Measurements from ENCODE around the gene NOX3.

Gene NOX3

DNA sequence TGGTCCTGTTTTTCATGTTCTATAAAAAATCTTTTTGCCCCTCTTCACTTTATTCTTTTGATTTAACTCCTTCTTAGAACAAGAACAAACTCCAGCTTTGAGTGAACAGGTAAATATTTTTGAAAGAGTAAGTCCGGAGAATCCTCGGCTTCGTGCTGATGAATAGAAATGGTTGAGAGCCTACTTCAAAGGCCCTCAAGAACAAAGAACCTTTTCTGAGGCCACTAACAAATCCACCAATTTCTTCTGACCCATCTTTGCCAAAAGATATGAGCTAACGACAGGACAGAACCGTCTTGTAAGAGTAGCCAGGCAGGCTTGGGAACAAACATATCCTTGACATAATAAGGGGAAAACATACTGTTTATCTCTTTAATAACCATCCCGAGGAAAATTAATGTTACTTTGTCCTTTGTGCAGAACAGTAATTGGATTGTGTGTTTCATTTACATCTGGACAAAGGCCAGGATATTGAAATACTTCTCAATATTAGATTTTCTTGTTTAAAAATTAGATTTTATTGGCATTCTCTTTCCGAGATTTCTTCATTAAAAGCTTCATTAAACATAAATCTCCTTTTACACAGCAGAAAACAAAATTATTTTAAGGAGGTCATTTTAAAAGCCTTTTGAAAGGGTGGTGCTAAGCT is 52.9 kb downstream of the NOX3 start:
- in situ Hi-C loops (cut with MboI; ENCODE audit: low sequenced_read_pairs): no loop called here

DNA sequence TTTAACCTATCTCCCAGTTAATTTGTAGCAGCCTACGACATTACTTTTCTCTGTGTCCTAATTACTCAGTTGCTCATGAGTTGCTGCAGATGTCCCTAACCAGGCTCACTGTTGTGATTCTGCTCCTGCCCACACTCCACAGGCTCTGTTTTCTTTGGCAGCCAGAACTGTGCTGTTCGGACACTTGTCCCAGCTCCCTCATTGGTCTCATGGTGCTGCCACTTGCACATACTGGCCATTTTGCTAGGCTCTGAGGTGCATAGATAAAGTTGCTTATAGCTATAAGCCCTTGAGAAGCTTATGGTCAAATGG is 55.0 kb downstream of the NOX3 start:
- in situ Hi-C loops (cut with MboI; ENCODE audit: low sequenced_read_pairs): no loop called here

DNA sequence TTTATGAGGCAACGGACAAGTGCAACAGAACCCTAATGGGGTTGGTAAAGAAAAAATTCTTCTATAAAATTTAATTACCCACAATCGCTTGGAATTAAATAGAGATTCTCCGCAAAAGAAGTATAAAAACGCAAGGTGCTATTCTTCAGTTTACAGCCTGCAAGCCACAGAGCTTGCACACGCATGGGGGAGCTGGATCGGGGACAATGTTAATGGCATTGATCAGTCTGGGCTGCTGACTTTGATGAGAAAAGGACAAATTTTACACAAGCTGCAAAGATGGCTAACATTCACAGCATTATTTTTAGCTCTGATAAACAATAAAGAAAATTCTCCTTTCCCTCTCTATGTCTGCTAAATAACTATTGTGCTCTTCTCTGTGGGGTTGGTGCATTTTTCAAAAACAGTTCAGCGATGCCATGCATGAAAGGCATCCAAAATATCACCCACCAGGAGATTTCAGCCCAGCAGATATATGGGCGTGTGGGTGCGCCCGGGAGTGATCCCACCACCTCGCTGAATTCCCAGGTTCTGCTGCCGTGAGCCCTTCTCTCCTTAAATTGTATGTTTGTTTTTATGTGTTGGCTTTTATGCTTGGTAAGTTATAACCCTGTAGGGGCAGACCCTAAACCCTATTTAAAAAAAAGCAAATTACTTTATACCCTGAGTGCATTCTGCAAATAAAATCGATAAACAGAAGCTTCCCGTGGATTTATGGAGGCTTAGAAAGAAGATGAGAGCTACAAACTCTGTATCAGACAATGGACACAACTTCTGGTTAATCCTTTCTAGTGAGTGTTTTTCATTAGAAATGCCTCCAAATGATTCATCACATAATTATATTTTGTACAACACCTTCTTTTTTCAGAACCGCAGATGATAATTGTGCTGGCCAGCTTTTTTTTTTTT is 55.6 kb downstream of the NOX3 start:
- in situ Hi-C loops (cut with MboI; ENCODE audit: low sequenced_read_pairs): no loop called here

DNA sequence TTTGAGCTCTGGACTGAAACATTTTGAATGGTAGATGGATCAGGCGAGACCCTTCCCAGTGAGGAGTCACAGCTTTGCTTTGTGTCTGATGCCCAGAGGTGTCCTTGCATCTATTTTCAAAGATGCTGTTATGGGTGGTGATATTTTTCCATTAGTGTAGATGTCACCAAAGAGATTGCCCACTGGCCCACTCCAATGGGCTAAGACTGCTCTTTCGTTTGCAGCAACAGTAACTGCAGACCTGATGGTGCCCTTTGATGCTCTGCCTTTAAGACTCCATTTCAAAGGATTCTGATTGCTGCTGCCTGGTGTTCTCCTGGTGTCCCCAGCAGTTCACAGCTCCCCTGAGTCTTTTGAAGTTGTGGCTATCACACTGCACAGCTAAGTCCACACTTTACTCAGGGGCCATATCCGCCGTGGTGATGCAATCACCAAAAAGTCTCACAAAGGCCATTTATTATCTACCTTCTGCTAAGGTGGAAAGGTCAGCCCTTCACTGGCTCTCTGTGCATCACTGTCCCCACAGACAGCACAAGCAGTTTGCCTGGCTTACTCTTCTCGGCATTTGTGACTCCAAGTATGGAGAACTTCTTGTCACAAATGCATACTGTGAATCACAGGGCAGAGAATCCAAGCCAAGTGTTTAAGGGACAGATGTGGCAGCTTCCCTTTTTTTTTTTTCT is 56.4 kb downstream of the NOX3 start:
- in situ Hi-C loops (cut with MboI; ENCODE audit: low sequenced_read_pairs): no loop called here

DNA sequence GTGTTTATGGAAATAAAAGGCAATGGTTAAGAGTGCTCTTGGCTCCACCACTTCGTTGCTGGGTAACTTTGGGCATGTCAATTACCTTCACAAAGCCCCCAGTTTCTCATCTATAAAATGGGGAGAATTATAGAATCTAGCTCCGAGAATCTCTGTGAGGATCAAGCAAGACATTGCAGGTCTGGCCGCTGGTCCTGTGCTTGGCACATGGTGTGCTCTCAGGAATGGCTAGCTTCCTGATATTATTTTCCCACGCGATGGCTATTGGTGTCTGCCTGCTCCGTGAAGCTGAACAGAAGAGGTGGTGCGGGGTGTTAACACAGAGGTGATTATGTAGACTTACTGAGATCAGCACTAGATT is 57.0 kb downstream of the NOX3 start:
- in situ Hi-C loops (cut with MboI; ENCODE audit: low sequenced_read_pairs): no loop called here

DNA sequence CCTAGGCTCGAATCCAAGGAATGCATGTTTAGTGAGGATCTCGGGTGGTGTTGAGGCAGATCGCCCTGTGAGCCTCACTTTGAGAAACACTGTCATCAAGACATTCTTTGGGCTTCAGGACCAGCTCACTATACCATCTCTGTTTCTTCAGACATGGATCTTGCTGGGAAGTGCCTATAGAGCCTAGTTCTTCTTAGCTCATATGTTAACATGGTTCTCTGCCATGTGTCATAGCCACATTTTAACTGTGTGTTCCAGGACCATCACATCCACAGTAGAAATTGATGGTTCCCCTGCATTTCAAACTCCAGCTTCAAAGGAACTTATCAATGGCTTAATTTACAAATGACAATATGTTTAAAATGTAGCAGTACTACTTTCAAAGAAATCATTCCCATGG is 57.4 kb downstream of the NOX3 start:
- in situ Hi-C loops (cut with MboI; ENCODE audit: low sequenced_read_pairs): no loop called here

DNA sequence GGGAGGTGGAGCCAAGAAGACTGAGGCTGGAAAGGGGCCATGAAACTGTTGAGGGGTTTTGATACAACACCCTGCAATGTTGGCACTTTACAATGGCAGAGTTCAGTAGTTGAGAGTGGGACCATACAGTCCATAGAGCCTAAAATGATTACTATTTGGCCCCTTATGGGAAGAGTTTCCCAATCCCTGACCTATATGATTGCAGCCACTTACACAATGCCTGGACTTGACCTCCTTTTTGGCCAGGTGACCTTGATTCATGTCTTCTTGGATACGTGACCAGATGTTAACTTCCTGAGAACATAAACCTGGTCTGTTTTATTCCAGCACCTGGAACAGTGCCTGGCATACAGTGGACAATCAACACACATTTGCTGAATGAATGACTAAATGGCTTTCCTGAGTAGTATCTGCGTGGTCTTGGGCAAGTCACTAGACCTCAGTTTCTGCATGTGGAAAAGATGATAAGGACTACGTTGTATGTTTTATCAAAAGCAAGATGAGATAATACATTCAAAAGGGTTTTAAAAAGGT is 58.4 kb downstream of the NOX3 start:
- in situ Hi-C loops (cut with MboI; ENCODE audit: low sequenced_read_pairs): no loop called here

DNA sequence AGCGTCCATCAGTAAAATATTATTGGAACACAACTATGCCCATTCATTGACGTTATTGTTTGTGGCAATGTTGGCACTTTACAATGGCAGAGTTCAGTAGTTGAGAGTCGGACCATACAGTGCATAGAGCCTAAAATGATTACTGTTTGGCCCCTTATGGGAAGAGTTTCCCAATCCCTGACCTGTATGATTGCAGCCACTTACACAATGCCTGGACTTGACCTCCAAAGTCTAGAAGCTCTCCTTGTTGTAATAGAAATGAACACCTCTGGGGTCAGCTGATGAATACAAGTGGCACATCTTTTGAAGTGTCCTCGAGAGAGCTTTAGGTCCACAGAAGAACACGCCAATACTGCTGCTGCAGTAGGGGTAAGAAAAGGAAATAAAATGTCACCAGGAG is 59.0 kb downstream of the NOX3 start:
- in situ Hi-C loops (cut with MboI; ENCODE audit: low sequenced_read_pairs): no loop called here

DNA sequence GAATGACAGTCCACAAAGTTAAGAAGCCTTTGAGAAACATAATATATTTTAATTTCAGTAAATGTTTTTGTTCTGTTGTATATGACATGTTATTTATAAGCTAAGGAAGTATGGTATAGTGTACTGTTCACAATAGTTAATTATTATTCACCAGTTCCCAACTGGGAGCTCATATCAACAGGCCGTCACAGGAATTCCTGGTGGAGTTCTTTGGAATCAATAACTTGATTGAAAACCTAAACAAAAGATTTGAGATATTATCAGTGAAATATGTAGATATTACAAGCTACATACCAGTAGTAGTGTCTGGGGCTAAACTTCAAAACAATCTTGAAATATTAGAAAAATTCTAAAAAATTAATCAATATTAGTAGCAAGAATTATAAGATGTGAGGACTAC is 60.3 kb downstream of the NOX3 start:
- in situ Hi-C loops (cut with MboI; ENCODE audit: low sequenced_read_pairs): no loop called here

DNA sequence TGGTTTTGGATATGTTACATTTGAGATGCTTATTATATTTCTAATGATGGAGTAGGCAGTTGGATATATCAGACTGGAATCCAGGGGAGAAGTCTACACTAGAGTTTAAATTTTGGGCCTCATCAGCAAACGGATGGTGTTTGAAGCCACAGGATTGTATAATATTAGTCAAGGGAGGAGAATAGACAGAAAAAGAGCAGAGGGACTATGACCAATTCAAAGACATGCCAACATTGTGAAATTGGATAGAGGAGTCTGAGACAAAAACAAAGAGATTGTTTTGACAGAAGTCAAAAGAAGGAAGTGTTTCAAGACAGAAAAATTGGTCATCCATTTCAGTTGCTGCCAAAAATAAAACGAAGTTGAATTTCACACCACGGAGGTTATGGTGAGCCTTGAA is 66.5 kb downstream of the NOX3 start:
- in situ Hi-C loops (cut with MboI; ENCODE audit: low sequenced_read_pairs): no loop called here

DNA sequence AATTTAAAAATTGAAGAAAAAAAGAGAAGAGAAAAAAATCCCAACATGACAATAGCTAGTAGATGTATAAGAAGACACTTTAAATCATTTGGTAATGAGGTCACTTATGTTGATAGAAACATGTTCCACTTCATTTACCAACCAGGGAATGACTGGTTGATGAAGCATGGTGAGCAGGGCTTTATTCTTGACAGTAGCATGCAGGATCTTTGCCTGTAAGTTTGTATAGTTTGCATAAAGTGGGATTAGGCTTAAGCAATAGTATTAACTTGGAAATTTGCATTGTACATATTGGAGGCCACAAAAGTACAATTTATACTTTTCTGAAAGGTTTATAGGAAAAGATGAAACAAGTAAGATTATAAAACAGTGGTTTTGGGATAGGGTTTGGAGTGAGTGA is 67.0 kb downstream of the NOX3 start:
- in situ Hi-C loops (cut with MboI; ENCODE audit: low sequenced_read_pairs): no loop called here

DNA sequence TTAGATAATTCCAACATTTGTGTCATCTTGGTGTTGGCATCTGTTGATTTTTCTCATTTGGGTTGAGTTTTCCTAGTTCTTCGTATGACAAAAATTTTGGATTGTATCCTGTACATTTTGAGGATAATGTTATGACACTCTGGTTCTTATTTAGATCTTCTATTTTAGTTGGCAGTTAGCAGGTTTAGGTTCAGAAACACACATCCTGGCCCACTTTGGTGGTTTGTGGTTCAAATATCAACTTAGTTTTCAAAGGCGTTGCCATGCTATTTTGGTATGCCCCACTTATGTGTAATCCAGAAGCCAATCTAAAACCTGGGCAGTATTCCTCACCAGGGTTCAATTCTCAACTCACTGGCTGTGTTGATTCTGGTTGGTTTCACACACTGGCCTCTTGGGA is 68.2 kb downstream of the NOX3 start:
- in situ Hi-C loops (cut with MboI; ENCODE audit: low sequenced_read_pairs): no loop called here

DNA sequence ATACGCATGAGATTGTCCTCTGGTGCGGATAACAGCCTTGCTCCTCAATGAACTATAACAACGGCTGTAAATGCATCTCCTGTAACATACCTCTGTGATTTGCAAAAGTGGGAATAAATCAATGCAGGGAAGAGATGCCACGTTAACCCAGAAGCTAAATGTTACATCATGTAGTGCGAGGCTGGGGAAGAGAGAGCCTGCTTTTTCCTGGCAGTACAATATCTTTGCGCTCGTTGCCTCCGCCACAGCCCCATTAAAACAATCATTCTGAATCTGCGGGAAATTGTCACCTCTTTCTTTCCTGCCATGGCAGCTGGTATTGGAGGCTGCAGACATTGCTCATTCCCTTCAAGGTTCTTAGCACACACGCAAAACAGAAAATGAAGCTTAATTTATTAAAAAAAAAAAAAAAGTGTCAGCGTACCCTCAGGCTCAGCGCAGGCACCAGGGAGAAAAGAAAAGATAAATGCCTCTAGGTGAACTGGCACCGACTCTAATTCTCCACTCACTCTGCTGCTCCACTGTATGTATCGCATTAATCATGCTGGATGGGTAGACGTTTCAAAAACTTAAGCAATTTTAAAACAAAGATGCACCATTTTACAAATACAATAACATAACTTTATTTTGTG is 71.2 kb downstream of the NOX3 start:
- in situ Hi-C loops (cut with MboI; ENCODE audit: low sequenced_read_pairs): no loop called here

DNA sequence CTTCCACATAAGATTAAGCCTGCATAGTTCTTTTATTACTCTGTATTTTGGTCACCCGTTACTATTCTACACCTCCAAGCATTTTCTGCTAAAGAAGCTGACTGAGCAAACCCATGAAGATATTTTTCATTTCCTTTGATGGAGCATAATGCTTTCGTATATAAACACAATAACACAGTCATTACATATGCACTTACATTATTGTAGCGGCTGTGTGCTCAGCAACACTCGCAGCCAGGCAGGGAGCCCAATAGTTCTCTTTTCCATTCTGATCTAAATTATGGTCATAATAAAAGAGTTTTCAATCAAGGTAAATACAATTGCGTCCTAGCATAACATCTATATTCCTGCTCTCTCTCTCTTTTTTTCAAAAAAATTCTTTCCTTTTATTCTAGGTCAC is 71.7 kb downstream of the NOX3 start:
- in situ Hi-C loops (cut with MboI; ENCODE audit: low sequenced_read_pairs): no loop called here

DNA sequence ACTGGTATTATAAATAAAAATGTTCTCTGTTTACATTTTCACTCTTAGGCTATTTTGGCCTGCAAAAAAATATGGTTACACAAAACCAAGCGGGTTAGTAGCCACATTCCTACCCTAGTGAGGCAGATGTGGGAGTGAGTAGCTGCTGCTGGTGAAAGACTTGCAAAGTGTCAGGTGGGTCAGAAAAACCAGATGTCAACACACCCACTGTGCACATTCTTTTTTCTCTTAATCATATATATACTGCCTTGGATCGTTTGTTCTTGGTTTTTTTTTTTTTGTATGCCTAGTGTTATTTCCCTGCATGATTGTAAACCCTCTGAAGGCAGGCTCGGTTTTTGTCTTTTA is 73.3 kb downstream of the NOX3 start:
- in situ Hi-C loops (cut with MboI; ENCODE audit: low sequenced_read_pairs): no loop called here

DNA sequence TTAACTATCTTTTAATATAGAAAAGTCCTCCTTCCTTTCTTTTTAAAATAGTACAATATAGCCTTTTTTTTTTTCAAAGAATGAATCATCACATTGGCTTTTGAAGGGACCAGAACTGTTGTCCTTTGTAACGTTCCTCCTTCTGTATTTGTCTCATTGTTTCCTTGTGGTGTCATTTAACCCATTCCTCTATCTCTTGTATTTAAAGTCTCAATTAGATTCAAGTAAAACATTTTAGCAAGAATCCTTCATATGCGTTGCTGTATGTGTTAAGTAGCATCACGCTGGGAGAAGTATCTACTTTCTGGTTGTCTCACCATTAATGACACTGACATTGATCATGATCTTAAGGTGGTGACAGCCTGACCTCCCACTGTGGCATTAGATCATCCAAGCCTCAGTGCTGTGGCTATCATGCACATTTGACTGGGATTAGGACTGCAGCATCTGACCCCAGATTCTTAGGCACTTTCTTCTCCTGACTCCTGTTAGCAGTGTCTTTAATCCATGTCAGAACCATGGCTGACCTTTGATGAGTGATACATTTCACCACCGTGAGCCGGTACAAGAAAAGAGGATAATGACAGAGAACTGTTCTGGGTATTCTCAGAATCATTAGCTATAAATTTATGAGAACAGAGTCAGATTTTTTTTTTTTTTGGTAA is 73.8 kb downstream of the NOX3 start:
- in situ Hi-C loops (cut with MboI; ENCODE audit: low sequenced_read_pairs): no loop called here

DNA sequence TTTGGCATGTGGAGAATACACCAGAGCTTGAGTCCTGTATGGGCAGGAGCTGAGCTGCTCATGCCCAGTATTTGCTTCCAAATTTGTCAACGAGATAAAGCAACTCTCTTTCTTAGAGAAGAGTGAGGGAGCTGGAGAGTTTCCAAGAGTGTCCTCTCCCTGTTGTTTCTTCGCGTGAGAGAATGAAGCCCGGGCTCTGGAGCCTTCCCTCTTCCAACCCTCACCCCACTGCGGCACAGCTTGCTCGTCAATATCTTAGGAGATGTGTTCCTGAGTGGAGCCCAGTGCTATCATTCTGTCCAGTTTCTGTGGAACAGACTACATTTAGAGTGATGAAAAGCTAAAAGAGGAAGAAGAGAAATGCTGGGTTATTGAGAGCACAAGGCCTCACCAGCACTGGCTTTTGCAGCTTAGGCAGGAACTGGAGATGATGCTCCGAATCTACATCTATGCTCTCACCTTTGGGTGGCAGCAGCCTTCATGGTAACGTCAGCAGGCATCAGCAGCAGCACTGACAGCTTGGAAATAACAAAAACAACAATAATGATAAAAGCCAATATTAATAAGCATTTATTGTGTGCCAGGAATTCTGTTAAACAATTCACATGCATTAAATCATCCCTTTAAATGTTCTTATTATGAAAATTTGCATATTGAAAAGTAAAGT is 74.8 kb downstream of the NOX3 start:
- in situ Hi-C loops (cut with MboI; ENCODE audit: low sequenced_read_pairs): no loop called here

DNA sequence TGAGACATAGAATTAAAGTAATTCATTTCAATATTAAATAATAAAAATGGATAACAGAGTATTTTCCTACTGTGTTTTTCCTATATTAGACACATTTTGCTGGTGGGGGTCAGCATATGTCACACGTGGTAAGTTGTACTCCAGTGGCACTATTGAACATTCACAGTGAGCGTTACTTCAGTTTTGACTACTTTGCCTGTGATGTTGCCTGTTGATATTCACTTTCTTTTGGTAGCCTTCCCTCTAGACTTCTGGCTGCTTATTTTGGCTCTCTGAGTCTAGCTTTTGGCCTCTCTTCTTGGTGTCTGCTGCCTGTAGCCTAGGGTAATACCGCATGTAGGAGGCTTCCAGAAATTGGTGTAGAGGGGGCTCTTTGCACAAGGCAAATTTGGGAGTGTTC is 76.9 kb downstream of the NOX3 start:
- in situ Hi-C loops (cut with MboI; ENCODE audit: low sequenced_read_pairs): no loop called here

DNA sequence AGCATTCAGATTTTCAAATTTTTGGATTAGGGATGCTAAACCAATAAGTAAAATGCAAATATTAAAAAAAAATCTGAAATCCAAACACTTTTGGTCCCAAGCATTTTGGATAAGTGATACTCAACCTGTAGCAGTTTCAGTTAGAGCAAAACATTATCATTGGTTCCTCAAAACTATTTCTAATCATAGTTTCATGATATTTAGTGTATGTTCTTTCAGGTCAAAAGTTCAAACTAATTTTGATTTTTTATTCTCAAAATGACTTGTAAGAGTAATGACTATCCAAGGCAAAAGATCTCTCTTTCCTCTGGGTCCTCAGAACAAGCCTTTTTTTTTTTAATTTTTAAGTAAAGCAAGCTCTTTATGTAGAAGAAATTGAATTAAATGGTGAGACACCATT is 77.4 kb downstream of the NOX3 start:
- in situ Hi-C loops (cut with MboI; ENCODE audit: low sequenced_read_pairs): no loop called here

DNA sequence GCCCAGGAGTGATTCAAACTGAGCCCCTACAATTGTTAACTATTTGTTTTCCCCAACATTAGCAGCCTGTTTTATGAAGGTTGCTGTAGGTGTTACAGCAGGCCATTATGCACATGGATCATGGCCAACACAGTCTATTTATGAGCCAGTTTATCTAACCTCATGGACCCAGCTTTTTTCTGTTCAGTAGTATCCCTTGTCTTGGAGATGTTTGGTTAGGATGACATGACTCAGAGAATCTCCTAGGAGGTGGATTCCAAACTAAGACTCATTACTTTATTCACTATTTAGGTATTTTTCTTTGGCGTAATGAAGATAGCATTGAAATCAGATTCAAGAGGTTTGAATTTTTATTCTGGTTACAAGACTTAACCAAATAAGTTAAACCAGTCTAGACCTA is 78.6 kb downstream of the NOX3 start:
- in situ Hi-C loops (cut with MboI; ENCODE audit: low sequenced_read_pairs): no loop called here

DNA sequence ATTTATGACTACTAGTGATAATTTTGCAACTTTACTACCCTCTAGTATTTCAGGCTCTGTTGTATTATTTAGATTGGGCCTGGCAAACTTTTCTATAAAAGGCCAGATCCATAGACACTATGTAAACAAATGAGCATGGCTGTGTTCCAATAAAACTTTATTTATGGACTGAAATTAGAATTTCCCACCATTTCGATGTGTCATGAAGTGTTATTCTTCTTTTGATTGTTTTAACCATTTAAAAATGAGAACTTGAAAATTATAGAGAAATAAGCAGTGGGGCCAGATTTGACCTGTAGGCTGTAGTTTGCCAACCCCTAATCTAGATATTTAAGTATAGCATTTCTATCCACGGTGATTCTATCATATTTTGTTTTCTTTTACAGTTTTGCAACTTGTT is 79.8 kb downstream of the NOX3 start:
- in situ Hi-C loops (cut with MboI; ENCODE audit: low sequenced_read_pairs): no loop called here

Data from hTERT RPE-1 (cell line).